Prostate gland (tissue), 2 donors: Measurements from ENCODE around the gene ZNF148.

Experiments used
- POLR2A ChIP-seq: fragments of 450-650 bp; IDR thresholded peaks from one replicate; pipeline ENCODE4 v1.6.1; 2016; ENCODE audit warnings: antibody characterized with exemption, mild to moderate bottlenecking
- POLR2AphosphoS5 ChIP-seq: sonication (generic); formaldehyde crosslinking; IDR thresholded peaks from one replicate; pipeline ENCODE4 v1.6.1; 2017; ENCODE audit warnings: antibody characterized with exemption
- TF ChIP-seq, protein P1 (sequence below), 4 experiments: fragments of 200-600 bp in 2 of 4; fragments of 450-650 bp in 2 of 4; sonication (generic) in 2 of 4; IDR thresholded peaks; 1 replicate in 3 of 4; 2 replicates in 1 of 4; pipeline ENCODE4 v1.5.1; 2016 to 2019; ENCODE audit warnings: antibody characterized with exemption in 4 of 4, mild to moderate bottlenecking in 2 of 4, moderate library complexity in 2 of 4

DNA sequence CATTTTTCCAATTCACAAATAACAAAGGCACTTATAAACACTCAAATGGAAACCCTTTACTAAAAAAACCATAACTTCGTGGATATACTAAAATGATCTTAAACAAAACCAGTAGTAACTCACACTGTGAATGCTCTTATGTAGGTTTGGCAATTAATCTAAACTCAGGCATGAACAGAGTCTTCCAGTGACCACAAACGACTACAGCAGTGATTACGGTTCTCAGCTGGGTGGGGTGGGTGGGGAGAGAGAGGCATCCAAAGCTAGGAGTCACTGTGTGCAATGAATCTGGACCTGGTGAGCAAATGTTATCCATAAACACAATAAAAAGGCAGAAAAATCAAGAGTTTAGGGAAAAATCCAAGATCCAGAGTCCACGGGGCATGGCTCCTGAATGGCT is 183.9 kb downstream of the ZNF148 start:
- no peak for TF ChIP-seq POLR2A
- TF ChIP-seq, protein P1, sequence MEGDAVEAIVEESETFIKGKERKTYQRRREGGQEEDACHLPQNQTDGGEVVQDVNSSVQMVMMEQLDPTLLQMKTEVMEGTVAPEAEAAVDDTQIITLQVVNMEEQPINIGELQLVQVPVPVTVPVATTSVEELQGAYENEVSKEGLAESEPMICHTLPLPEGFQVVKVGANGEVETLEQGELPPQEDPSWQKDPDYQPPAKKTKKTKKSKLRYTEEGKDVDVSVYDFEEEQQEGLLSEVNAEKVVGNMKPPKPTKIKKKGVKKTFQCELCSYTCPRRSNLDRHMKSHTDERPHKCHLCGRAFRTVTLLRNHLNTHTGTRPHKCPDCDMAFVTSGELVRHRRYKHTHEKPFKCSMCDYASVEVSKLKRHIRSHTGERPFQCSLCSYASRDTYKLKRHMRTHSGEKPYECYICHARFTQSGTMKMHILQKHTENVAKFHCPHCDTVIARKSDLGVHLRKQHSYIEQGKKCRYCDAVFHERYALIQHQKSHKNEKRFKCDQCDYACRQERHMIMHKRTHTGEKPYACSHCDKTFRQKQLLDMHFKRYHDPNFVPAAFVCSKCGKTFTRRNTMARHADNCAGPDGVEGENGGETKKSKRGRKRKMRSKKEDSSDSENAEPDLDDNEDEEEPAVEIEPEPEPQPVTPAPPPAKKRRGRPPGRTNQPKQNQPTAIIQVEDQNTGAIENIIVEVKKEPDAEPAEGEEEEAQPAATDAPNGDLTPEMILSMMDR (IDR thresholded peaks at IDR 0.05), result no peak
- TF ChIP-seq POLR2AphosphoS5, result no peak
